Duodenal mucosa (tissue), 2 donors: ENCODE measurements around the gene KRT80.
A peak's percentile ranks its signal among the peaks of the same experiment; 100 is the strongest.

ENCODE experiments used
- H3K27ac ChIP-seq: one replicate; pipeline ENCODE4 v1.7.0; 2013; ENCODE audit warnings: low read depth, low read length
- H3K27me3 ChIP-seq, 2 donors: one replicate each; pipeline ENCODE4 v1.7.0; 2013; ENCODE audit warnings: low read length in 2 of 2, control low read depth in 1 of 2; ENCODE audit not compliant: insufficient read depth in 2 of 2, control insufficient read depth in 1 of 2
- H3K36me3 ChIP-seq, 2 donors: one replicate each; pipeline ENCODE4 v1.7.0; 2013; ENCODE audit warnings: low read length in 2 of 2, control low read depth in 1 of 2; ENCODE audit not compliant: insufficient read depth in 2 of 2, control insufficient read depth in 1 of 2
- H3K4me1 ChIP-seq, 2 donors: one replicate each; pipeline ENCODE4 v1.7.0; 2013; ENCODE audit warnings: low read length in 2 of 2, control low read depth in 1 of 2; ENCODE audit not compliant: insufficient read depth in 2 of 2, control insufficient read depth in 1 of 2
- H3K4me3 ChIP-seq, 2 donors: one replicate each; pipeline ENCODE4 v1.7.0; 2013; ENCODE audit warnings: low read length in 2 of 2, low read depth in 1 of 2
- H3K9ac ChIP-seq, 2 donors: one replicate each; pipeline ENCODE4 v1.7.0; 2013; ENCODE audit warnings: low read length in 2 of 2, low read depth in 1 of 2
- H3K9me3 ChIP-seq, 2 donors: one replicate each; pipeline ENCODE4 v1.7.0; 2013; ENCODE audit warnings: low read length in 2 of 2, control low read depth in 1 of 2; ENCODE audit not compliant: control insufficient read depth in 1 of 2

KRT80 gene

GRCh38 chr12:52147367-52147963 is 44.3 kb downstream of the KRT80 start:
- no peaks in the 10 kb centered on the region for H3K9me3 ChIP-seq
- H3K27ac ChIP-seq = peak overlapping the region; percentile 91
- H3K4me1 ChIP-seq = peaks cover 44 to 60% of the 10 kb centered on the region in 2 donors
- H3K9ac ChIP-seq = peak overlapping the region; percentile 21 to 93
- H3K36me3 ChIP-seq = no peaks in the 10 kb centered on the region
- H3K27me3 ChIP-seq = no peaks in the 10 kb centered on the region
- peak overlapping the region in 1 of 2 donors; percentile 38 for H3K4me3 ChIP-seq

GRCh38 chr12:52146822-52147366 is 44.9 kb downstream of the KRT80 start:
- Histone ChIP-seq H3K9me3 (no peaks in the 10 kb centered on the region), H3K9ac (peak overlapping the region; percentile 79 to 93), H3K27me3 (no peaks in the 10 kb centered on the region), H3K27ac (peak overlapping the region; percentile 79), H3K4me3 (no peak overlapping the region), H3K4me1 (peaks cover 42 to 59% of the 10 kb centered on the region in 2 donors), H3K36me3 (no peaks in the 10 kb centered on the region)

GRCh38 chr12:52146089-52146821 is 45.6 kb downstream of the KRT80 start:
- peak overlapping the region; percentile 79 to 93 for H3K9ac ChIP-seq
- H3K27me3 ChIP-seq = no peaks in the 10 kb centered on the region
- H3K27ac ChIP-seq = peak overlapping the region; percentile 79
- peaks cover 39 to 53% of the 10 kb centered on the region in 2 donors for H3K4me1 ChIP-seq
- no peak overlapping the region for H3K4me3 ChIP-seq
- H3K9me3 ChIP-seq = no peaks in the 10 kb centered on the region
- no peaks in the 10 kb centered on the region for H3K36me3 ChIP-seq

- Histone ChIP-seq H3K9ac (peak overlapping the region in 1 of 2 donors; percentile 93), H3K4me1 (peaks cover 39 to 51% of the 10 kb centered on the region in 2 donors)
Measured at GRCh38 chr12:52145228-52146088, 46.4 kb downstream of the KRT80 start.

GRCh38 chr12:52144512-52145227 is 47.1 kb downstream of the KRT80 start:
- no peaks in the 10 kb centered on the region for H3K9me3 ChIP-seq
- no peak overlapping the region for H3K27ac ChIP-seq
- peaks cover 37 to 46% of the 10 kb centered on the region in 2 donors for H3K4me1 ChIP-seq
- H3K9ac ChIP-seq = peak overlapping the region in 1 of 2 donors; percentile 41
- no peaks in the 10 kb centered on the region for H3K27me3 ChIP-seq
- no peaks in the 10 kb centered on the region for H3K36me3 ChIP-seq
- no peak overlapping the region for H3K4me3 ChIP-seq

More at GRCh38 chr12:52145228-52146088, 46.4 kb downstream of the KRT80 start:
- Histone ChIP-seq H3K4me3 (no peak overlapping the region), H3K9me3 (no peaks in the 10 kb centered on the region), H3K27me3 (no peaks in the 10 kb centered on the region), H3K36me3 (no peaks in the 10 kb centered on the region), H3K27ac (no peak overlapping the region)

- Histone ChIP-seq H3K36me3 (no peaks in the 10 kb centered on the region), H3K9ac (no peak overlapping the region), H3K9me3 (no peaks in the 10 kb centered on the region), H3K27me3 (peaks cover 0 to 5% of the 10 kb centered on the region in 2 donors), H3K27ac (no peak overlapping the region), H3K4me1 (peaks cover 16 to 25% of the 10 kb centered on the region in 2 donors), H3K4me3 (no peak overlapping the region)
Measured at GRCh38 chr12:52142431-52142830, 49.4 kb downstream of the KRT80 start.

- no peak overlapping the region for H3K4me3 ChIP-seq
- no peaks in the 10 kb centered on the region for H3K9me3 ChIP-seq
- H3K36me3 ChIP-seq = no peaks in the 10 kb centered on the region
- no peak overlapping the region for H3K27ac ChIP-seq
- no peak overlapping the region for H3K9ac ChIP-seq
- peaks cover 12 to 21% of the 10 kb centered on the region in 2 donors for H3K4me1 ChIP-seq
- peaks cover 0 to 5% of the 10 kb centered on the region in 2 donors for H3K27me3 ChIP-seq
Measured at GRCh38 chr12:52141875-52142274, 49.9 kb downstream of the KRT80 start.

GRCh38 chr12:52141306-52141705 is 50.5 kb downstream of the KRT80 start:
- H3K27me3 ChIP-seq = peaks cover 0 to 5% of the 10 kb centered on the region in 2 donors
- no peaks in the 10 kb centered on the region for H3K9me3 ChIP-seq
- no peak overlapping the region for H3K4me3 ChIP-seq
- H3K4me1 ChIP-seq = peaks cover 6 to 16% of the 10 kb centered on the region in 2 donors
- no peak overlapping the region for H3K27ac ChIP-seq
- no peaks in the 10 kb centered on the region for H3K36me3 ChIP-seq
- no peak overlapping the region for H3K9ac ChIP-seq

GRCh38 chr12:52139579-52140062 is 52.2 kb downstream of the KRT80 start:
- H3K27ac ChIP-seq = no peak overlapping the region
- no peaks in the 10 kb centered on the region for H3K9me3 ChIP-seq
- H3K27me3 ChIP-seq = peaks cover 0 to 5% of the 10 kb centered on the region in 2 donors
- no peak overlapping the region for H3K4me3 ChIP-seq
- H3K4me1 ChIP-seq = peaks cover 5 to 7% of the 10 kb centered on the region in 2 donors
- peak overlapping the region in 1 of 2 donors; percentile 18 for H3K9ac ChIP-seq
- H3K36me3 ChIP-seq = no peaks in the 10 kb centered on the region
